Stimulated activated CD8-positive, alpha-beta memory T cell treated with anti-CD3 and anti-CD28 coated beads, Interleukin-12 subunit alpha, Interleukin-12 subunit beta, amount 100 ng/mL, for 24 hours (primary cell): ENCODE measurements around the gene PADI4.
"Not testable (repeated sequence)": the region's sequence is repeated elsewhere in the genome, so short reads cannot be mapped to it uniquely, and the experiment has no call there.

ENCODE experiments used
- DNase-seq: peaks from one replicate; pipeline ENCODE4 v3.0.0-alpha.2; 2020; ENCODE audit errors: extremely low read depth

Gene PADI4

DNA sequence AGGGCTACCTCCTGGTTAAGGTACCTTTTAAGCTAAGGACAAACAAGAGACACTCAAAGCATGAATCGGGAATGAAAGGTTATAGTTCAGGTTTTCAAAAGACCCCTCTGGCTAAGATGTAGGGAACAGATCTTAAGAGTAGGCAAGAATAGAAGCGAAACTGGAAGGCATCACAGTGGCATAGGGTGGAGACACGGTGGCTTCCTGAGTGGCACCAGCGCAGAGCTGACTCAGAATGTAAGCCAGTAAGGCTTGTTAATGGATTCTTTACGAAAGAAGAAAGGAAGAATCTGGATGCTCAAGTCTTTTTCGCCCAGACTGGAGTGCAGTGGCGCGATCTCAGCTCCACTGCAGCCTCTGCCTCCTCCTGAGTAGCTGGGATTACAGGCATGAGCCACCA, 85.2 kb downstream of the PADI4 start:
- DNase-seq: no peak

- no peak for DNase-seq
These were observed 90.1 kb downstream of the PADI4 start for GRCh38 chr1:17397910-17398695.

DNA sequence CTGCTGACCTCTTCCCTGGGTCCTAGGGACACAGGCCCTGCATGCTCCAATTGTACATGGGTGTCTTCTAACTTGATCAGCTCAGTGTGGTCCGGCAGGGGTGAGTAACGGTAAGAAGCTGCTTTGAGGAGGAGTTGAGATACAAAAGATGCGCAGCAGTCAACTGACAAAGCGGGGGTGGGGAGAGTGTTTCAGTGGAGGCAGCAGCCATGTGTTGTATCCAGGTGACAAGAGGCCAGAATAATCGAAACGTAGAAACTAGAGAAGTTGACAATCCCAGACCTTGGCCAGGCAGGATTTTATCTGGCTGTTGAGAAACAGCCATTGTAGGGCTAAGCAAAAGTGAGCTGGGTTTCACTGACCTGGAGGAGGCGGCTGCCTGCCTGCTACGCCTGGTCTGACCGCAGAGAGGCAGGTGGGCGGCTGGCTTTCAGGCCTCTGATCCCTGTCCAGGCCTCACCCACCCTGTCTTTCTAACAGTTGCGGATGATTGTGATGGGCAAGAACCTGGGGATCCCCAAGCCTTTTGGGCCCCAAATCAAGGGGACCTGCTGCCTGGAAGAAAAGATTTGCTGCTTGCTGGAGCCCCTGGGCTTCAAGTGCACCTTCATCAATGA, 92.8 kb downstream of the PADI4 start:
- DNase-seq: no peak

- DNase-seq: no peak
These were observed 93.8 kb downstream of the PADI4 start for GRCh38 chr1:17401841-17402240.

GRCh38 chr1:17403081-17403480, 95.1 kb downstream of the PADI4 start:
- DNase-seq: no peak

- no peak for DNase-seq
These were observed 96.2 kb downstream of the PADI4 start for GRCh38 chr1:17404034-17404684.

GRCh38 chr1:17404820-17405219, 96.8 kb downstream of the PADI4 start:
- DNase-seq: no peak

GRCh38 chr1:17405898-17406759, 98.1 kb downstream of the PADI4 start:
- no peak for DNase-seq

- not testable (repeated sequence) for DNase-seq
These were observed 98.9 kb downstream of the PADI4 start for GRCh38 chr1:17406760-17407475.

DNA sequence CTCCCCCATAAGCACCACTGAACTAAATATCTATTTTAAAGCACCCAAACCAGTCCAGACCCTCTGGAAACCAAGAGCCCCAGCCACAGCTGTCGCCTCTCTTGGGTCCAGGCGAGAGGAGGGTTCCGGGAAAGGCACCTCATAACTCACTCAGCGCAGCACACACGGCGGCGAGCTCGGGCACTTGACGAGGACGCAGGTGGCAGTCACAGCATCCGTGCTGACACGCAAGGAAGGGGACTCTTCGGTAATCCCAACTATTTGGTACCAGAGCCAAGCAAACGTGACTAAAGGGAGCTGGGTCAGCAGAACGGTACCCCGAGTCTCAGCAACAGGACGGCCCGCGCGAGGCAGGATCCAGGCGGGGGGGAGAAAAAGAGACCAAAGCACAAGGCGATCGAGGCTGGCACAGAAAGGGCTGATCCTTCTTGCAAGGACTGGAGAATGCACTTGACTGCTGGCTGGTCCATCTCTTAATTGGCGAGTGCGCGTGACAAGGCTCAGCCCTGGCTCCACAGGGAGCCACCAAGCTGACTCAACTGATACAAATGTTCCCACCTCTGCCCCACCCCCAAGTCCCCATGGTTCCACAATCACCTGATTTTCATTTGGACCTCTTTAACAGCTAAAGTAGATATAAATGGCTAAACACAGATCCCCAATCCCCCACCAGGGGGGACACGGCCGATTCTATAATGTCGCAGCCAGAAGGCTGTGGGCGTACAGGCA, 100.0 kb downstream of the PADI4 start:
- not testable (repeated sequence) for DNase-seq

DNA sequence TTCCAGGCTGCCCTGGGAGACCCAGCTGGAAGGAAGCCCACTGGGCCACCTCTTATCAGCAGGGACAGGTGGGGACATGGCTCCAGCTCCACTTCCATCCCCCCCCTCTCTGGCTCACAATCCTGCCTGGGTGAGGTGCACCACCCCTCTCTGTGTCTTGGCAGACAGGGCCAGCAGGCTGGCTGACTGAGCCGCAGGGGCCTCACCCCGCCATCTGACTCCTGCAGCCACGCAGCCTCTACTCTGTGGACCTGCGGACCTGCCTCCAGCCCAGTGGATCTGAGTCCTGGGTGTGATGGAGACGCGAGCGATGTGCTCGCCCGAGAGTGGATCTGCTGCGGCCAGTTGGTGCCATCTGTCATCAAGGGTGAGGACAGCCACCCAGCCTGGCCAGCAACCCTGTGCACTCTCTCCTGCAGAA, 101.4 kb downstream of the PADI4 start:
- DNase-seq: no peak

- DNase-seq: no peak
These were observed 104.3 kb downstream of the PADI4 start for GRCh38 chr1:17412093-17412870.
